Prostate gland (tissue), 2 donors: ENCODE measurements around the gene SPATA16.

Experiments used
- POLR2AphosphoS5 ChIP-seq: sonication (generic); formaldehyde crosslinking; IDR thresholded peaks from one replicate; pipeline ENCODE4 v1.6.1; 2017; ENCODE audit warnings: antibody characterized with exemption
- TF ChIP-seq, protein P1 (sequence below), 4 experiments: fragments of 200-600 bp in 2 of 4; fragments of 450-650 bp in 2 of 4; sonication (generic) in 2 of 4; IDR thresholded peaks; 1 replicate in 3 of 4; 2 replicates in 1 of 4; pipeline ENCODE4 v1.5.1; 2016 to 2019; ENCODE audit warnings: antibody characterized with exemption in 4 of 4, mild to moderate bottlenecking in 2 of 4, moderate library complexity in 2 of 4

GRCh38 chr3:172982736-172983364 is 158.2 kb downstream of the SPATA16 start:
- TF ChIP-seq, protein P1, sequence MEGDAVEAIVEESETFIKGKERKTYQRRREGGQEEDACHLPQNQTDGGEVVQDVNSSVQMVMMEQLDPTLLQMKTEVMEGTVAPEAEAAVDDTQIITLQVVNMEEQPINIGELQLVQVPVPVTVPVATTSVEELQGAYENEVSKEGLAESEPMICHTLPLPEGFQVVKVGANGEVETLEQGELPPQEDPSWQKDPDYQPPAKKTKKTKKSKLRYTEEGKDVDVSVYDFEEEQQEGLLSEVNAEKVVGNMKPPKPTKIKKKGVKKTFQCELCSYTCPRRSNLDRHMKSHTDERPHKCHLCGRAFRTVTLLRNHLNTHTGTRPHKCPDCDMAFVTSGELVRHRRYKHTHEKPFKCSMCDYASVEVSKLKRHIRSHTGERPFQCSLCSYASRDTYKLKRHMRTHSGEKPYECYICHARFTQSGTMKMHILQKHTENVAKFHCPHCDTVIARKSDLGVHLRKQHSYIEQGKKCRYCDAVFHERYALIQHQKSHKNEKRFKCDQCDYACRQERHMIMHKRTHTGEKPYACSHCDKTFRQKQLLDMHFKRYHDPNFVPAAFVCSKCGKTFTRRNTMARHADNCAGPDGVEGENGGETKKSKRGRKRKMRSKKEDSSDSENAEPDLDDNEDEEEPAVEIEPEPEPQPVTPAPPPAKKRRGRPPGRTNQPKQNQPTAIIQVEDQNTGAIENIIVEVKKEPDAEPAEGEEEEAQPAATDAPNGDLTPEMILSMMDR (IDR thresholded peaks at IDR 0.05), result no peak
- no peak for TF ChIP-seq POLR2AphosphoS5
